Sciatic nerve (tissue), 2 donors: ENCODE data around the gene TM9SF4. TPM values are rescaled to one million over a fixed set of nuclear protein-coding genes. Genes with fewer than 3 reads are reported as not detected.

Experiments used
- ATAC-seq: fragments of 200-7000 bp; cut with Tn5 transposase; one replicate; pipeline ENCODE4 v1.9.1; 2020; ENCODE audit warnings: mild to moderate bottlenecking, moderate library complexity
- DNase-seq: peaks from one replicate; pipeline ENCODE4 v3.0.0-alpha.2; 2020; ENCODE audit warnings: low spot score
- intact Hi-C: fragments of 100-400 bp; cut with DNase I; formaldehyde crosslinking; loops from one replicate; pipeline ENCODE4 v1.14.2; 2022
- total RNA-seq: library from RNA; stranded (reverse); fragmentation: NEBNext Ultra II Directional; extraction: Animal tissue kit (Norgen Biotek cat#: 25700); gene quantifications from one replicate; pipeline ENCODE4 v1.2.1, GENCODE V29; 2021
- donor health status: DM: no; HTN: no; CAD: no.
- donor health status: DM: no; HTN: no; CAD: no.

The TM9SF4 gene
- total RNA-seq, 1 donor from 2014 or later, result 42.9 TPM

- no peak for ATAC-seq
- no peak for DNase-seq
- intact Hi-C loops, result no loop called here
Measured at GRCh38 chr20:32215729-32216128, 106.2 kb downstream of the TM9SF4 start.

GRCh38 chr20:32216179-32217142, 106.9 kb downstream of the TM9SF4 start:
- intact Hi-C loops, result no loop called here
- no peak for ATAC-seq

More at GRCh38 chr20:32216179-32217142, 106.9 kb downstream of the TM9SF4 start:
- no peak for DNase-seq

Other genes starting within 250 kb of the TM9SF4 start
- gene DUSP15, start 239.2 kb upstream of the TM9SF4 start, total RNA-seq, result 49.5 TPM
- gene TTLL9, start 239.1 kb upstream of the TM9SF4 start, total RNA-seq, result 7.1 TPM
- 18.5 TPM for gene PDRG1, start 157.7 kb upstream of the TM9SF4 start, total RNA-seq
- gene XKR7, start 141.6 kb upstream of the TM9SF4 start, total RNA-seq, result not detected
- 11.7 TPM for gene CCM2L, start 99.3 kb upstream of the TM9SF4 start, total RNA-seq
- gene HCK, start 57.5 kb upstream of the TM9SF4 start, total RNA-seq, result 24.0 TPM
- gene PLAGL2, start 98.0 kb downstream of the TM9SF4 start, total RNA-seq, result 7.9 TPM
- gene POFUT1, start 98.2 kb downstream of the TM9SF4 start, total RNA-seq, result 27.8 TPM
- gene KIF3B, start 167.9 kb downstream of the TM9SF4 start, total RNA-seq, result 30.9 TPM
- 113 TPM for gene ASXL1, start 248.6 kb downstream of the TM9SF4 start, total RNA-seq